Measurements from ENCODE around the gene TMEM132A. TPM values are rescaled to one million over a fixed set of nuclear protein-coding genes. Genes with fewer than 3 reads are reported as not detected.
A peak's percentile ranks its signal among the peaks of the same experiment; 100 is the strongest.

The TMEM132A gene
- total and polyA plus RNA-seq, 9 of the 15 experiments (the other 6 are each of a cell fraction or from before 2014, with no cell fraction given), result 0.04 to 1.1 (median 0.18) TPM; not detected in 4

DNA sequence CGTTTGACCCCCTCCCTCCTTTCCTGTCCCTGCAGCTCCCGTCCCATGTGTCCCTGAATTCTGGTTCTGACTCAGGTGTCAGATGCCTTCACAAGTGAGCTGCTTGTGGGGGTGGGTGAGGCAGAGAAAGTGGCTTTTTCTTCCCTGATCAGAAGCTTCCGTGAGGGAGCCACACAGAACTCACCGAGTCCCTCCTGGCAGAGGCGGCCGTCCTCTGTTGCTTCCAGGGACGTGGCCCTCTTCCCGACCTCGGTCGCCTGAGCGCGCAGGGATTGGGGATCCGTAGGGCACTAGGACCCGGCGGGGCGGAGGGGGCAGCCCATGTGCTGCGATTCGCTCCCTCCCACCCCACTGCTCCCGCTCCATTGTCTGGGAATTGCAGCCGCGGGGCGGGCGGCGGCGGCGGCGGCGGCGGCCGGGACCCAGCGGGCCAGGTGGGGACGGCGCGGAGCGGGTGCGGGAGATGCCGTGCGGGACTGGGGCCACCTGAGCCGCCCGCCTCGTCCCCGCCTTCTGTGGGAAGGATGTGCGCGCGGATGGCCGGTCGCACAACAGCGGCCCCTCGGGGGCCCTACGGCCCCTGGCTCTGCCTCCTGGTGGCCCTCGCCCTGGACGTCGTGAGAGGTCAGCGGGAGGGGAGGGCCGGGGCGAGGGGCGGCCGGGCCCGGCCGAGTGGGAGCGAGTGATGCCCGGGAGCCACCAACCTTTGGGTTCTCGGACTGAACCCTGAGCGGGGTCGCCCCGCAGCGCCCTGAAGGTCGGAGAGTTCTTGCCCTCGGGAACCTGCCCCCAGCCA is at the start of gene TMEM132A (continued):
- TF ChIP-seq, protein P1, sequence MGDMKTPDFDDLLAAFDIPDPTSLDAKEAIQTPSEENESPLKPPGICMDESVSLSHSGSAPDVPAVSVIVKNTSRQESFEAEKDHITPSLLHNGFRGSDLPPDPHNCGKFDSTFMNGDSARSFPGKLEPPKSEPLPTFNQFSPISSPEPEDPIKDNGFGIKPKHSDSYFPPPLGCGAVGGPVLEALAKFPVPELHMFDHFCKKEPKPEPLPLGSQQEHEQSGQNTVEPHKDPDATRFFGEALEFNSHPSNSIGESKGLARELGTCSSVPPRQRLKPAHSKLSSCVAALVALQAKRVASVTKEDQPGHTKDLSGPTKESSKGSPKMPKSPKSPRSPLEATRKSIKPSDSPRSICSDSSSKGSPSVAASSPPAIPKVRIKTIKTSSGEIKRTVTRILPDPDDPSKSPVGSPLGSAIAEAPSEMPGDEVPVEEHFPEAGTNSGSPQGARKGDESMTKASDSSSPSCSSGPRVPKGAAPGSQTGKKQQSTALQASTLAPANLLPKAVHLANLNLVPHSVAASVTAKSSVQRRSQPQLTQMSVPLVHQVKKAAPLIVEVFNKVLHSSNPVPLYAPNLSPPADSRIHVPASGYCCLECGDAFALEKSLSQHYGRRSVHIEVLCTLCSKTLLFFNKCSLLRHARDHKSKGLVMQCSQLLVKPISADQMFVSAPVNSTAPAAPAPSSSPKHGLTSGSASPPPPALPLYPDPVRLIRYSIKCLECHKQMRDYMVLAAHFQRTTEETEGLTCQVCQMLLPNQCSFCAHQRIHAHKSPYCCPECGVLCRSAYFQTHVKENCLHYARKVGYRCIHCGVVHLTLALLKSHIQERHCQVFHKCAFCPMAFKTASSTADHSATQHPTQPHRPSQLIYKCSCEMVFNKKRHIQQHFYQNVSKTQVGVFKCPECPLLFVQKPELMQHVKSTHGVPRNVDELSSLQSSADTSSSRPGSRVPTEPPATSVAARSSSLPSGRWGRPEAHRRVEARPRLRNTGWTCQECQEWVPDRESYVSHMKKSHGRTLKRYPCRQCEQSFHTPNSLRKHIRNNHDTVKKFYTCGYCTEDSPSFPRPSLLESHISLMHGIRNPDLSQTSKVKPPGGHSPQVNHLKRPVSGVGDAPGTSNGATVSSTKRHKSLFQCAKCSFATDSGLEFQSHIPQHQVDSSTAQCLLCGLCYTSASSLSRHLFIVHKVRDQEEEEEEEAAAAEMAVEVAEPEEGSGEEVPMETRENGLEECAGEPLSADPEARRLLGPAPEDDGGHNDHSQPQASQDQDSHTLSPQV (IDR thresholded peaks at IDR 0.05), result no peak
- TF ChIP-seq SP1 (CRISPR knock-in tag; IDR thresholded peaks at IDR 0.05), result 0 out of 2 replicates have a peak, but pooled peaks have one; percentile 20
- TF ChIP-seq, protein P2, sequence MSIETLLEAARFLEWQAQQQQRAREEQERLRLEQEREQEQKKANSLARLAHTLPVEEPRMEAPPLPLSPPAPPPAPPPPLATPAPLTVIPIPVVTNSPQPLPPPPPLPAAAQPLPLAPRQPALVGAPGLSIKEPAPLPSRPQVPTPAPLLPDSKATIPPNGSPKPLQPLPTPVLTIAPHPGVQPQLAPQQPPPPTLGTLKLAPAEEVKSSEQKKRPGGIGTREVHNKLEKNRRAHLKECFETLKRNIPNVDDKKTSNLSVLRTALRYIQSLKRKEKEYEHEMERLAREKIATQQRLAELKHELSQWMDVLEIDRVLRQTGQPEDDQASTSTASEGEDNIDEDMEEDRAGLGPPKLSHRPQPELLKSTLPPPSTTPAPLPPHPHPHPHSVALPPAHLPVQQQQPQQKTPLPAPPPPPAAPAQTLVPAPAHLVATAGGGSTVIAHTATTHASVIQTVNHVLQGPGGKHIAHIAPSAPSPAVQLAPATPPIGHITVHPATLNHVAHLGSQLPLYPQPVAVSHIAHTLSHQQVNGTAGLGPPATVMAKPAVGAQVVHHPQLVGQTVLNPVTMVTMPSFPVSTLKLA (conservative IDR thresholded peaks at IDR 0.05), result peak in 1 of 2 experiments; percentile 46; a peak in 1 of 4 replicates
- TF ChIP-seq, protein P3, sequence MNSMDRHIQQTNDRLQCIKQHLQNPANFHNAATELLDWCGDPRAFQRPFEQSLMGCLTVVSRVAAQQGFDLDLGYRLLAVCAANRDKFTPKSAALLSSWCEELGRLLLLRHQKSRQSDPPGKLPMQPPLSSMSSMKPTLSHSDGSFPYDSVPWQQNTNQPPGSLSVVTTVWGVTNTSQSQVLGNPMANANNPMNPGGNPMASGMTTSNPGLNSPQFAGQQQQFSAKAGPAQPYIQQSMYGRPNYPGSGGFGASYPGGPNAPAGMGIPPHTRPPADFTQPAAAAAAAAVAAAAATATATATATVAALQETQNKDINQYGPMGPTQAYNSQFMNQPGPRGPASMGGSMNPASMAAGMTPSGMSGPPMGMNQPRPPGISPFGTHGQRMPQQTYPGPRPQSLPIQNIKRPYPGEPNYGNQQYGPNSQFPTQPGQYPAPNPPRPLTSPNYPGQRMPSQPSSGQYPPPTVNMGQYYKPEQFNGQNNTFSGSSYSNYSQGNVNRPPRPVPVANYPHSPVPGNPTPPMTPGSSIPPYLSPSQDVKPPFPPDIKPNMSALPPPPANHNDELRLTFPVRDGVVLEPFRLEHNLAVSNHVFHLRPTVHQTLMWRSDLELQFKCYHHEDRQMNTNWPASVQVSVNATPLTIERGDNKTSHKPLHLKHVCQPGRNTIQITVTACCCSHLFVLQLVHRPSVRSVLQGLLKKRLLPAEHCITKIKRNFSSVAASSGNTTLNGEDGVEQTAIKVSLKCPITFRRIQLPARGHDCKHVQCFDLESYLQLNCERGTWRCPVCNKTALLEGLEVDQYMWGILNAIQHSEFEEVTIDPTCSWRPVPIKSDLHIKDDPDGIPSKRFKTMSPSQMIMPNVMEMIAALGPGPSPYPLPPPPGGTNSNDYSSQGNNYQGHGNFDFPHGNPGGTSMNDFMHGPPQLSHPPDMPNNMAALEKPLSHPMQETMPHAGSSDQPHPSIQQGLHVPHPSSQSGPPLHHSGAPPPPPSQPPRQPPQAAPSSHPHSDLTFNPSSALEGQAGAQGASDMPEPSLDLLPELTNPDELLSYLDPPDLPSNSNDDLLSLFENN (IDR thresholded peaks at IDR 0.05; ENCODE audit: low read depth in 2 of 2, low read length in 2 of 2), result no peak
- TF ChIP-seq GTF2A2 (tag; IDR thresholded peaks at IDR 0.05), result no peak
- TF ChIP-seq TEAD1 (CRISPR knock-in tag; IDR thresholded peaks at IDR 0.05), result no peak
- TF ChIP-seq, protein P4, sequence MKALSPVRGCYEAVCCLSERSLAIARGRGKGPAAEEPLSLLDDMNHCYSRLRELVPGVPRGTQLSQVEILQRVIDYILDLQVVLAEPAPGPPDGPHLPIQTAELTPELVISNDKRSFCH (CRISPR knock-in tag; IDR thresholded peaks at IDR 0.05), result no peak
- TF ChIP-seq, protein P4 (tag; IDR thresholded peaks at IDR 0.05), result no peak
- TF ChIP-seq ZKSCAN8 (CRISPR knock-in tag; IDR thresholded peaks at IDR 0.05), result no peak
- TF ChIP-seq FOSL1 (tag; conservative IDR thresholded peaks at IDR 0.05), result no peak
- TF ChIP-seq ZNF121 (CRISPR knock-in tag; conservative IDR thresholded peaks at IDR 0.05), result no peak
- no peak for TF ChIP-seq SETDB1 (IDR thresholded peaks at IDR 0.05; ENCODE audit: low read length)
- TF ChIP-seq GATAD2B (IDR thresholded peaks at IDR 0.05; ENCODE audit: borderline replicate concordance), result 0 out of 2 replicates have a peak, but pooled peaks have one; percentile 34
